Stimulated activated CD4-positive, alpha-beta T cell treated with anti-CD3 and anti-CD28 coated beads, TNF-alpha, amount 100 ng/mL, for 1 hour (primary cell): ENCODE results near the gene RELL1.

Experiments
- DNase-seq, 3 donors: peaks; one replicate each; pipeline ENCODE4 v3.0.0-alpha.2; 2020; ENCODE audit warnings: low read depth in 3 of 3, low spot score in 1 of 3

Gene RELL1

DNA sequence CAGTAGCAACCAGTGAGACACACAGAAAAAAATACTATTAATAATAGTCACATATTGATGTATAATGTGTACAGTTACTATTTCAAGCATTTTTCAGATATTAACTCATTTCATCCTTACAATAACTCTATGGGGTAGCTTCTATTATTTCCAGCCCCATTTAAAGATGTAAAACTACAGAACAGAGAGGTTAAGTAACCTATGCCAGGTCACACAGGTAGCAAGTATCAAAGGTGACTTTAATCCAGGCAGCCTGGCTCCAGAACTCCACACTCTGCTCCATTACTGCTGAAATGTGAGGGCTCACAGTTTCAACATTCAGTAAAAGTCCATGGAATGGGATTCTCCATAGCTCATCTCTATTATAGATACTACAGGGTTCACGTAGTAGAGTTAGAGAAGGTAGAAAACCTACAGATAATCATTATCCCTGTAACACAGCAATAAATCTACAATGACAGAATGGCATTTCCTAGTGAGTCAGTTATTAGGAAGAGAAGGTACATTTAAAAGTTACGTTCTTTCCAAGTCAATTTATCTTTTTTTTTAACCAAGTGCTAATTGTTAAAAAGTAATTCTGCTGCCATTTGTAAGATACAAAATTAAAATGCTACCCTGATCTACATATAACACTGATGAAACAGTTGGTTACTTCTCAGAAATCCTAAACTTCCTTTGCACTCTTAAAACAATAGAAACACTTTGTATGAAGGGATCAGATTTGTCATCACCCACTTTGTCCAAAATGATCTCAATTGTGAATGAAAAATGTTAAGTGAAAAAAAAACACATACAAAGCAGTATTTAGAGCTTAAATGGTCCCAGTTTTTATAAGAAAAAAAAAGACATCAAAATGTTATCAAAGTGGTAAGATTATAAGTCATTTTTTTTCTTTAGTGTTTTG, 18.7 kb downstream of the RELL1 start:
- no peak for DNase-seq

DNA sequence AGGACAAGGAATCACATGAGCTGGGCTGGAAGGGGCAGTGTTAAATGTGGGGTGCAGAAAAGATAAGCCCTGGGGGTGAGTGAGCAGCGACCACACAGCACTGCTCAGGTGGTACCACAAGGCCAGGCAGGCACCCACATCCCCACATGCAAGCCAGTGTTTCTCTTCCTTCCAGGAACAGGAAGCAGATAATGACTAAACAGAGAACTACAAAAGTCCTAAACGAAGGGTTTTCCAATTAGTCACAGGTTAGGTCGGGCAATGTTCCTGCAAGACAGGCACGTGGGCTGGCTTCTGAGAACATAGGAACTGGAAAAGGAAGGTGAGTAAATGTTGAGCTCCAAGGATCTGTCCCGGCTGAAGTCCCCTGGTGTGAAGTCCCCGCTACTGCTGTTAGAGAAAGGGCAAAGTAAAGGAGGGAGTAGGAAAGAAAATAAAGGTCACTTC, 19.5 kb downstream of the RELL1 start:
- no peak for DNase-seq

DNA sequence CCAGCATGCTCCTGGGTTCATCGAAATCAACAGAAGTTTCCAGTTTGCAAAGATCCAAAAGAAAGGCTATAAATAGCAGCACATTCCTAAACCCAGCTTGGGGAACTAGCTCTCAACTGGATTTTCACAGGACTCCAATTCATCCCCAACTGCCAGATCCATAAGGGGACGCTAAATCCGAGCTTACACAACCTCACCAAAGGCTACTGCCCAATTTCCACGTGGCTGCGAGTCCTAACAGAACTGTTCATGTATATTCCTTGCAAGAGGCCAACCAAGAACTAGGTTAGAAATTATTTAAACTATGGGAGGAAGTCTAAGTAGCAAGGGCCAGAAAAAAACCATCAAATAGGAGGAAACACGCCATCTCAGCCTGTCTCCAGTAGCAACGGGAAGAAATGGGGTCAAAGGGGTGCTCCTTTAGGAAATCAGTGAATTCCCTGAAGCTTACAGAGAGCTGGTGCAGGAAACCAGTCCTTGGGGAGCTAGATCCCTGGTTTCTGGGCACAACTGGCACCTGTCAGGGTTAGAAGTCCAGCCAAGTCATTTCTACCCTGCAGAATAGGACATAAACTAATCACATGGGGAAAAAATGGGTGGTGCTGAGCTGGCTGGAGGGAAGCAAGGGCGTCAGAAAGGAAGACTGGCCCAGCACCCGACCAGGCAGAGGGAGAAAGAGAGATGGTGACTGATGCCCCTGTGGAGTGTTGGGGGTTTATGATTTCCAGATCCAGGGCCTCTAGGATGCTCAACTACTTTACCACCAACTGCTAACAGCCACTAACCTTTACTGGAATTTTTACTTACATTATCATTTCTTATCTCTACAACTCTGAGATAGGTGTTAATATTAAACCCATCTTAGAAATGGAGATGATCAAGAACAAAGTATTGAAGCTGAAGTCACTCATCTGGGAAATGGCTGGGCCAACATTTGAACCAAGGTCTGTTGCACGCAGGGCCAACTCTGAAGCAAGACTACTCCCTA, 20.5 kb downstream of the RELL1 start:
- DNase-seq = no peak

DNA sequence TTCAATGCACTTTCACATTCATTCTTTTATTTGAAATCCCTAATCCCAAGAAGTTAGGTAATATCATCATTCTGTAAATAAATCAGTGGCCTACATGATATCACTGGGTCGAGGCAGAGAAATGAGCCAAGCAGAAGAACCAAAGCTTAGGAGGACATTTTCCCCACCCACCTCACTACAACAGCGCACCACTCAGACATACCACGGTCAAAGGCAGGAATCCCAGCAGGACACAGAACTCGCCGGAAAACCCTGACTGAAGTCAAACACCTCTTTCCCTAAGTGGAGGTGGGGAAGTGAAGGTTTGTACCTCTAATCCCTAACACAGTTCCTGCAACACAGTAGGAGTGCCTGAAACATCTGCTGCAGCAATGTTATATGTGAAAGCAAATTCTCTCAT, 21.5 kb downstream of the RELL1 start:
- no peak for DNase-seq

DNA sequence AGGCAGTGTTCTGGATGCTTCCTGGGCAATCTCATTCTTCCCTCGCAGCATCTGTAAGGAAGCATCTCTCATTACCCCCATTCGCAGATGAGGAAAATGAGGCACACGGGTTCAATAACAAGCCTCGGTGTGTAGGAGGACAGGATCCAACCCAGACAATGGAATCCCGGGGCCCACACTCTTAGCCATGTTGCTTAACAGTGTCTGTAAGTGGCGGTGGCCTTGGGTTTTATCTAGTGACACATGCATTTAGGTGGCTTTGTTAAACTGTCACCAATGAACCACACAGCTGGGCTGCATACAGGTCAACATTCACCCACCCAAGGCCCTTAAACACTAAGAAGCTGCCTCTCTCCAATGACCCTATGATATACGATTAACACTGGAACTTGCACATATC, 22.6 kb downstream of the RELL1 start:
- no peak for DNase-seq

DNA sequence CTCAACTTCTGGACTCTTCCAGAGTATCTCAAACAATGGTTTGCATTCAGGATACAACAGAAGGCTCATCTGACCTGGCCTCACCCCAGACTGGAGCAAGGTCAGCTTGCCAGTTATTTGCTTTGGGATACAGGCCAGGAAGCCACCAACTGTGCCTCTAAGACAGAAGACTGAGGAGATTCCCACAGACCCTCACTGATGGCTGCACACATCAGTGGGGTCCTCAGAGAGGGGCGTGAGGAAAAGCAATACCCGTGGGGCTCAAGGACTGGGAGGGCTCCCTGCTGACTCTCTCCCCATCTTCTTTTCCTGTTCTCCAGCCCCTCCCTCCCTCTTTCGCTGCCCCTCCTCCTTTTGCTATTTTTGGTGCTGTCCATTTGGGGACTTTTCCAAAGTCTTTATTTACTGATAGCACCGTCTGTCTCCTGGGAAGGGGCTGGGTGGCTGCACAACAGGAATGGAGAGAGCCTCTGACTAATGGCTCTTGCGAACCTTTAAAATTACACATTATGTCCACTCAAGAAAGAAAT, 23.2 kb downstream of the RELL1 start:
- no peak for DNase-seq

DNA sequence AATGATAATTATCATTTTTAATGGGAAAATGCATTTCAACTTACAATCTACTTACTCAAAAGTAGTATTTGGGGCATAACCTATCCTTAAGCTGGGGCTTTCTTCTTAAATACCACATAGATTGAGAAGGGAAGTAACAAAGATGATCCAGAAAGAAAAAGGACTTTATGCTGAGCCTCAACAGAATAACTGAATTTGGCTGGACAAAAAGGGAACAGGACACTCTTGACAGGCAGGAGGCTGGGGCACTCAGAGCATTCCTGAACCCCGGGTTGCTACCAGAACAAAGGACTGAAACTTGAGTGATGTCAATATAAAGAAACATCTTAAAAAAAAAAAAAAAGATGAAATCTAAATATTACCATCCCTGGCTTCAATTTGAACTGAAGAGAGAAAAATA, 23.9 kb downstream of the RELL1 start:
- DNase-seq = no peak

DNA sequence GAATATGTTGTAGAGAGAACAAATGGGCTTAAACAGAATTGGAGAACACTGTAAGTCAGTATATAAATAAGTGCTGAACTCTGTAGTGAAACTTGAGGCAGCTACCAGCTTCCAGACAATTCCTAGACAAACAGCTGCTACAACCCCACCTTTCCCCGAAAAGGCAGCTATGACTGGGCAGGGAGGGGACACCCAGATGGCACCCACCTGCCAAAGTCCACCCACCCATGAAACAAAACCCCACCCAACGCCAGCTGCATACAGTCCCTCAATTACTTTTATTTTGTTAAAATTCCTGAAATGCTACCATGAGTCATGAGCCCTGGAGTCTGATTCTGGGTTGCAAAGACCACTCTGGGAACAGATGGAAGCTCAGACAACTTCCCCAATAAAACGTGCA, 24.4 kb downstream of the RELL1 start:
- no peak for DNase-seq

DNA sequence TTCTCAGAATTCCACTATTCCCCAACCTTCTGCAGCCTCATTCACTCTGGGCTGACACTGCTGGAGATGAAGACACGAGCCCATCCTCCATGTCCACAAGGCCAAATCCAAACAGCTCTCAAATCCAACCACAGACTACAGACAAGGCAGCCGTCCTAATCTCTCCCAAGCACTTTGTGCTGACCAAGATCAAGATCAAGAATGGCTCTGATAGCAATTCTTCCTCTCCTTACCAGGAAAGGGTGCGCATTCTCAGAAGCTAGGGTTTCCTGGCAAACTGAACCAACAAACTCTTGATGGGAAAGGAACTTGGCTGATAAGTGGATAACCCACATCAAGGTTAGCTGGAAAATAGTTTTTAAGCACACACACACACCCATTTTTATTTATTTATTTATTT, 26.5 kb downstream of the RELL1 start:
- DNase-seq = no peak

DNA sequence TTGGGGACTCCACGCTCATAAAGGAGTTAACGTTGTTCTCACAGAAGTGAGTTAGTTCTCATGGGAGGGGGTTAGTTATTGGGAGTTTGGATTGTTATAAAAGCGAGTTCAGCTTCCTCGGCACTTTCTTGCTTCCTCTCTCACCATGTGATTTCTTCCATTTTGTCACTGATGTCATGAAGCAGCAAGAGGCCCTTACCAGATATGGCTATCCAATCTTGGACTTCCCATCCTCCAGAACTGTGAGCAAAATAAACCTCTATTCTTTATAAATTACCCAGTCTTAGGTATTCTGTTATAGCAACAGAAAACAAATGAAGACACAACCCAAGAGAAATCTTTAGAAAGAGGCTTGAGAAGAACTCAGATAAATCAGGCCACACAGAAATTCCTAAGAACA, 29.5 kb downstream of the RELL1 start:
- DNase-seq = no peak

DNA sequence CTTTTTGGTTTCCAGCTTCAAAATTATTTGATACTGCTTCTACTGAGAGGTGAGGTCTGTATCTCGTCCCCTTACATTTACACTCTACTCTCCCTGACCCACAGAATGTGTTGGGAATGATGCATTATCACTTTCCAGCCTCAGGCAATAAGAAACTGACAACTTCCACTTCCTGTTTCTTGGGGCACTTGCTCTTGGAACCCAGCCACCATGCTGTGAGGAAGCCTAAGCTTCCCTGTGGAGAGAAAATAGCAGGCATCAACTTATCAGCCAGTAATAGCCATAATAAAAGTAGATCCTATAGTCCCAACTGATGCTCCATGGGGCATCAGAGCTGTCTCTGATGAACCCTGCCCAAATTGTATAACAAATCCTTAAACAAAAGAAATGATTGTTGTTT, 32.6 kb downstream of the RELL1 start:
- DNase-seq = no peak

DNA sequence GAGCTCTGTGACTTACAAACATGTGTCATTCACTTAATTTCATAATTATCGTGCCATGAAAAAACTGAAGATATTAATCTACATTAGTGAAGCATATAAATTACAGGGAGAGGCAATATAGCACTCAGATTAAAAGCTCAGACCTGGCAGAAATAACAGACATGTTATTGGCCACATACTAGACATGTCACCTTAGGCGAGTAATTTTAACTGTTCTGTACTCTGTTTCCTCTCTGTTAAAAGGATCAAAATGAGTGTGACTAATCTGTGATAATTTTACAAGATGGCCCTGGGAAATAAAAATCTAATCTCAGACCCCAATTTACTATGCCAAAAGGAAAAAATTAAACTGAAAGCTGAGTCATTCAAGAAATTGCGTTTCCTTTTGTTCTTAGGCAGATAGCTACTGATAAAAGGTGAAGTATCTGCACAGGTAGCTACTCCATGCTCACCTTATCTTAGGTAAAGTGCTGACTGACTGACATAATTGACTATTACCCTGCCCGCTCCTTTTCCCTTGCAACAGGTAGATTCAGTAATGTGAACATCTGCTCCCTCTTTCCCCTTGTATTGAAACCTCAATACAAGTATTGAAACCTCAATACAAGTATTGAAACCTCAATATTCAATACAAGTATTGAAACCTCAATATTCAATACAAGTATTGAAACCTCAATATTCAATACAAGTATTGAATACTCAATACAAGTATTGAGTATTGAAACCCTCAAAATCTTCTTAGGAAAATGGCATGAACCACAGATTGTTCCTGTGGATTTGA, 33.2 kb downstream of the RELL1 start:
- no peak for DNase-seq

DNA sequence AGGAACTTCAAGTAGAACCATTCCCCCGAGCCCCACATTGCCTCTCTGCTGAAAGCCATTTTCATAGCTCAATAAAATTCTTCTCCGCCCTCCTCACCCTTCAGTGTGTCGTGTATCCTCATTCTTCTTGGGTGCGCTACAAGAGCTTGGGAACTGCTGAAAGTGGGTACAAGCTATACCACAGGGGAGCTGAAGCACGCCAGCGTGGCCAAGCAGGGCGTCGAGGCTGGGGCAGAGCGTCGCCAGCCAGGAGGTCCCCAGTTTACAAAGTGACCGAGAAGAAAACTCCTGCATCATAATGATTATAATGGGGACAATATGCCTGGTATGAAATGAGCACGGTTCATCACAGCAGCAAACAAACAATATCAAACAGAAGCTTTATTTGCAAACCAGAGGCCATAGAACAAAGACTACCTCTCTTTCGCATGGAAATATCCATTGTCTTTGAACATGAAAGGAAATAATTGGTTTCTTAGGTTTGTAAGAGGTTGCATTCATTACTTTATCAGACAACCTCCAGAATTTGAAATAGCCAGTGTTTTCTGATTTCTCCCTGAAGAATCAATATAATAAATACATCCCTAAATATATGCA, 34.3 kb downstream of the RELL1 start:
- DNase-seq = no peak

DNA sequence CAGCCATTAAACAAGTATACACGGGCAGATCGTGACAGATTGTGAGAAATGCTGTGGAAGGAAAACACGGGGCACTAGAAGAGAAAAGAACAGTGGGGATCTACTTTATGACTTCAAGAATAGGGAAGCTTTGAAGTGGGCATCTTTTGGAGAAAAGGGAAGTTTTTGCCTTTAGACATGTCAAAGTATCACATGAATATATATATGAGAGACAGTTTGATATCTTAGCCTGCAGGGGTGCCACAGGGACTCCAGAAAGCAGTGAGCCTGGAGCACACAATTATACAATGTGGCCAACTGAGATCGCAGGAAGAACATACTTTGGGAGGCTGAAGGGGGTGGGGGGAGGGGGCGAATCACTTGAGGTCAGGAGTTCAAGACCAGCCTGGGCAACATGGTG, 35.7 kb downstream of the RELL1 start:
- DNase-seq = no peak

DNA sequence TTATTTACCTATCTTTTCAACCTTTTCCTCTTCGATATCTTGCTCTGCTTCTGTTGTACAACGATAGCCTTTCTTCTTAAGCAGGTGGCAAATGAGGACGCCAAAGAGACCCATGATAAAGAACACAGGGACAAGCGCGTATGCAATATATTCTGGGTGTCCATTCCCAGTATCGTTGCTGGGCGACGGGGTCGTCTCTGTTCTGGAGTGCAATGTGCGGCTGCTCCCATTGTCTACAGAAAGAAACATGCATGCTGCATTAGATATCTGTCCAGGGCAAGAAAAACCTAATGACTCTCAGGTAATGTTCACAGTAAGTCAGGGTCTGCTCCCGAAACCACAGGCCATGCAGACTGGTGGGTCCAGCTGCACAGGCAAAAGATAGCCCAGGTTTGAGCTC, 36.9 kb downstream of the RELL1 start:
- no peak for DNase-seq

DNA sequence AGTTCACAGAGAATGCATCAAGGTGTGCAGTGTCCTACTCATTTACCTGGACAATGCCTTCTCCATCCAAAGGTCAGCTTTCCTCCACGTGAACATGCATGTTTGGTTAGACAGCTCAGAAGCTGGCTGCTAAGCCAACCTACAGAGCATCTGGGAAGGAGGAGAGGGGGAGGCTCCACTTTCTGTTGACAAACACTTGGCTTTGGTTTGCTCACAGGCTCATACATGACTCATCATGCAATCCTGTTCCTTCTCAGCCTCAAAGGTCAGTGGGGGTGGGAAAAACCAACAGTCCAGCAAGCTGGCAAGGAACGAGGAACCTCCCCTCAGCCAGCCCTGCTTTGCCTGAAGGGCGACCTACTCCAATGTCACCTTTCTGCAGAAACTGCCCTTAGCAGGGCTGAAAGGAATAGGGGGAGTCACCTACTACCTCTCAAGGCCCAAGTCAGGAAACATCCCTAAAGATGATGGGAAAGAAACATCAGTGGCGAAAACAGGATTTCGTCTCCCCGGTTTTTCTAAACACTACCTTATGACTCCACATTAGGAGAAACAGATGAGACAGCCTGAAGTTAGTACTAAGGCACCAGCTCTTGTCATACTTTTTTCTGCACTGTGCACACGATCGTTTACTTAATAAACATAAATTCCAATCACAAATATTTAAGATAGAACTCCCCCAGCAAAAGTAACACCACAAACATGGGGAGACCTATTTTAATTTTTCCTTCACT, 37.9 kb downstream of the RELL1 start:
- no peak for DNase-seq

DNA sequence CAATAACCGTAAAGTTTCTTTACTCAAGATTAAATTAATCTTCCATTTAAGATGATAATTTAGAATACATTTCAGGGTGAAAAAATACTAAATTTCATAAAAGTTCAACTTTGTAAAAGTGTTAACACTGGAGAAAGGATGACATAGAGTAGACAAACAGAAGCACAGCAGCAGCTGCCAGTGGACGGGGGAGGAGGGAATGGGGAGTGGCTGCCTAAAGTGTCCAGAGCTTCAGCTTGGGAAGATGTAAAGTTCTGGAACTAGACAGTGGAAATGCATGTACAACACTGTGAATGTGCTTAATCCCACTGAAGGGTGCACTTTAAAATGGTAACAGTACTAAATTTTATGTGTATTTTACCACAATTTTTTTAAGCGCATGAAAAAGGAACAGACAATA, 39.9 kb downstream of the RELL1 start:
- DNase-seq = no peak

DNA sequence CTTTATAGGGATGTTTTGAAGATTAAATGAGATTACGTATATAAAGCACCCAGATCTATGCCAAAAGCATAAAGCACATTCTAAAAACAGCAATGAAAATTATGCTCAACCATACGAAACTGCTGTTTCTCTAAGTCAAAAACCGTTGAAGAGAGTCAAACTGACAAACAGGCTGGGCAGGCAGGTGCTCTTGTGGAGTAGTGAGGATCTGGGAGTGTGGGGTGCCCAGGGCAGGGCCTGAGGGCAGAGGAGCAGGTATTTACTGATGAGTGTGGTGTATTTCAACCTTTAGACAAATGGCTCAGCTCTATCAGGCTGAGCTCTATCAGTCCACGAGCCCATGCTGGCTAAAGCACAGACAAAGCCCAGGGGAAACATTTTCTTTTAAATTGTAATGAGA, 40.4 kb downstream of the RELL1 start:
- DNase-seq = no peak

DNA sequence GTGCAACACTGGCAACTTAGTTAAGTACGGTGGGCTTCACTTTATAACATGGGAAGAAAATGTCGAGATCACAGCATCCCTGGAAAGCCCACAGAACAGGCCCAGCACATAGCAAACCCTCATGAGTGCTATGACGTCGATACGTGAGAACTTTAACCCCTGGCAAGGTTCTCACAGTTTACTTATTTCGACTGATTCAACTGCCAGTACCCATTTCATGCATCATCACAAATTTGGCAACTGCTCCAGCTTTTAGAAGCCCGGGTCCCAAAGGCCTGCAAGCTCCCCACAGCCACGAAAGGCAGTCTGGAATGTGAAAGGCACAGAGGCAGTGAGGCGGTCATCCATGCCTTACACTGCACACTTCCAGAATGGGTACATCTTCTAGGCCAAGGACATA, 41.2 kb downstream of the RELL1 start:
- no peak for DNase-seq
